GM10266 (cell line): ENCODE data around the gene DPYSL4.
"Not testable (repeated sequence)": the region's sequence is repeated elsewhere in the genome, so short reads cannot be mapped to it uniquely, and the experiment has no call there.

ENCODE experiments used
- DNase-seq: peaks from one replicate; pipeline ENCODE4 v3.0.0; 2012; ENCODE audit errors: extremely low spot score
- CTCF ChIP-seq: IDR thresholded peaks from 2 replicates; pipeline ENCODE4 v1.5.1; 2012; ENCODE audit warnings: mild to moderate bottlenecking, low read depth; ENCODE audit not compliant: control insufficient read depth, insufficient read depth; ENCODE audit errors: missing control alignments

Gene DPYSL4

GRCh38 chr10:132155723-132156381 lies 30.9 kb upstream of the DPYSL4 start:
- TF ChIP-seq CTCF: no peak
- no peak for DNase-seq

GRCh38 chr10:132156382-132156781 lies 30.4 kb upstream of the DPYSL4 start:
- DNase-seq: no peak
- TF ChIP-seq CTCF: no peak

- no peak for TF ChIP-seq CTCF
- no peak for DNase-seq
These were observed 29.6 kb upstream of the DPYSL4 start for GRCh38 chr10:132157101-132157500.

- DNase-seq: peak; percentile 69
- TF ChIP-seq CTCF: no peak
These were observed 28.5 kb upstream of the DPYSL4 start for GRCh38 chr10:132158122-132158741.

GRCh38 chr10:132158823-132159222 lies 27.9 kb upstream of the DPYSL4 start:
- TF ChIP-seq CTCF: no peak
- no peak for DNase-seq

GRCh38 chr10:132159302-132160230 lies 27.2 kb upstream of the DPYSL4 start:
- not testable (repeated sequence) for DNase-seq

GRCh38 chr10:132160231-132160630 lies 26.5 kb upstream of the DPYSL4 start:
- DNase-seq: not testable (repeated sequence)

- DNase-seq: not testable (repeated sequence)
These were observed 25.7 kb upstream of the DPYSL4 start for GRCh38 chr10:132160834-132161622.
